Measurements from ENCODE around the gene CBFA2T3.

Gene CBFA2T3

DNA sequence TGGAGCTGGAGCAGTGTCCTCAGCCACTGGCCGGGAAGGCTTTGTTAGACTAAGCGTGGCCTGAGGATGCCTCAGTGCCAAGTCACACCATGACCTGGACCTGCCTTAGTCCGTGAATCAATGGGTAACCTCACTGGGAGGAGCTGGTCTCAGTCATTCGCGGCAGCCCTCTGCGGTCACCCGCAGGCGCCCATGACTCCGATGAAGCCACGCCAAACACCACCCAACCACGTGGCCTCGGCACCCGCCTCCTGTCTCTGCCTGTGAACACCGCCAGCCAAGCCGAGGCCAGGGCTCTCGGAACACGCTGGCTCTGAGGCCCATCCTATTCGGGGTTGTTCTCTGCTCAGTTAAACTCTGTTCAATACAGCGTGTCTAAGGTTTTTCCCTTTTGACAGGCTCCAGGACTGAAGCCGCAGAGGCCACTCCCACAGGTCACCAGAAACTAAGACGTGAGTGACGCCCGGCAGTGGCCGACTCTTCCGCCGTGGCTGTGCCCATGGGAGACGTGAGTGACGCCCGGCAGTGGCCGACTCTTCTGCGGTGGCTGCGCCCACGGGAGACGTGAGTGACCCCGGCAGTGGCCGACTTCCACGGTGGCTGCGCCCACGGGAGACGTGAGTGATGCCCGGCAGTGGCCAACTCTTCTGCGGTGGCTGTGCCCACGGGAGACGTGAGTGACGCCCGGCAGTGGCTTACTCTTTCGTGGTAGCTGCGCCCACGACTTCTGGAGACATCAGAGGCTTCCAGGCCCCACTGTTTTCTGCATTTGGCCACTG, 93.7 kb downstream of the CBFA2T3 start:
- TF ChIP-seq SIN3A (IDR thresholded peaks at IDR 0.05; ENCODE audit: borderline replicate concordance, insufficient read depth, low read length) (no peak), TAF1 (IDR thresholded peaks at IDR 0.05; ENCODE audit: borderline replicate concordance, insufficient read depth, low read length) (no peak), POLR2AphosphoS5 (IDR thresholded peaks at IDR 0.05; ENCODE audit: low read depth, low read length) (no peak), FOXP2 (optimal IDR thresholded peaks at IDR 0.05; ENCODE audit: borderline replicate concordance, extremely low read depth, extremely low read length, insufficient read depth) (no peak)
- TF ChIP-seq, protein P1, sequence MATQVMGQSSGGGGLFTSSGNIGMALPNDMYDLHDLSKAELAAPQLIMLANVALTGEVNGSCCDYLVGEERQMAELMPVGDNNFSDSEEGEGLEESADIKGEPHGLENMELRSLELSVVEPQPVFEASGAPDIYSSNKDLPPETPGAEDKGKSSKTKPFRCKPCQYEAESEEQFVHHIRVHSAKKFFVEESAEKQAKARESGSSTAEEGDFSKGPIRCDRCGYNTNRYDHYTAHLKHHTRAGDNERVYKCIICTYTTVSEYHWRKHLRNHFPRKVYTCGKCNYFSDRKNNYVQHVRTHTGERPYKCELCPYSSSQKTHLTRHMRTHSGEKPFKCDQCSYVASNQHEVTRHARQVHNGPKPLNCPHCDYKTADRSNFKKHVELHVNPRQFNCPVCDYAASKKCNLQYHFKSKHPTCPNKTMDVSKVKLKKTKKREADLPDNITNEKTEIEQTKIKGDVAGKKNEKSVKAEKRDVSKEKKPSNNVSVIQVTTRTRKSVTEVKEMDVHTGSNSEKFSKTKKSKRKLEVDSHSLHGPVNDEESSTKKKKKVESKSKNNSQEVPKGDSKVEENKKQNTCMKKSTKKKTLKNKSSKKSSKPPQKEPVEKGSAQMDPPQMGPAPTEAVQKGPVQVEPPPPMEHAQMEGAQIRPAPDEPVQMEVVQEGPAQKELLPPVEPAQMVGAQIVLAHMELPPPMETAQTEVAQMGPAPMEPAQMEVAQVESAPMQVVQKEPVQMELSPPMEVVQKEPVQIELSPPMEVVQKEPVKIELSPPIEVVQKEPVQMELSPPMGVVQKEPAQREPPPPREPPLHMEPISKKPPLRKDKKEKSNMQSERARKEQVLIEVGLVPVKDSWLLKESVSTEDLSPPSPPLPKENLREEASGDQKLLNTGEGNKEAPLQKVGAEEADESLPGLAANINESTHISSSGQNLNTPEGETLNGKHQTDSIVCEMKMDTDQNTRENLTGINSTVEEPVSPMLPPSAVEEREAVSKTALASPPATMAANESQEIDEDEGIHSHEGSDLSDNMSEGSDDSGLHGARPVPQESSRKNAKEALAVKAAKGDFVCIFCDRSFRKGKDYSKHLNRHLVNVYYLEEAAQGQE (IDR thresholded peaks at IDR 0.05; ENCODE audit: insufficient read depth in 1 of 2, low read depth in 2 of 2, low read length in 2 of 2), result no peak

DNA sequence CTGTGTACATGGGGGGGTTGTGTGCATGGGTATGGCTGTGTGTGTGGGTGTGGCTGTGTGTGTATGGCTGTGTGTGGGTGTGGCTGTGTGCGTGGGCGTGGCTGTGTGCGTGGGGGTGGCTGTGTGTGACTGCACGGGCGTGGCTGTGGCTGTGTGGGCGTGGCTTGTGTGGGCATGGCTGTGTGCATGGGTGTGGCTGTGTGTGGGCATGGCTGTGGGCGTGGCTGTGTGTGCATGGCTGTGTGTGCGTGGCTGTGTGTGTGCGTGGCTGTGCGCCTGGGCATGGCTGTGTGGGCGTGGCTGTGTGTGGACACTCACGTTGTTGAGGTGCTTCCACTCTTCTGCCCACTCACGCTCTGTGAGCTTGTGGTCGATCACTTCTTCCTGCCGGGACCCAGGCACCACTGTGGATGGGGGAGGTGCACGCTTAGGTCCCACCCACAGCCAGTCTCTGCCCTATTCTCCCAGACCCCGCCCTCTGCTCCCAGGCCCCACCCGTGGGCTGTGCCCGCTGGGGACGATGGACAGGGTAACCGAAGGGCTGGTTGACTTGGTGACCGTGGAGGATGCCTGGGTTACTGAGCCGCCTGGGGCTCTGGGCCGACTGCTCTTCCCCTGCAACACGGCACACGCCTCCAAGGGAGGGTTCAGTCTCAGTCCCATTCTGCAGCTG, 94.5 kb downstream of the CBFA2T3 start:
- no peak for TF ChIP-seq POLR2AphosphoS5 (IDR thresholded peaks at IDR 0.05; ENCODE audit: low read depth, low read length)

DNA sequence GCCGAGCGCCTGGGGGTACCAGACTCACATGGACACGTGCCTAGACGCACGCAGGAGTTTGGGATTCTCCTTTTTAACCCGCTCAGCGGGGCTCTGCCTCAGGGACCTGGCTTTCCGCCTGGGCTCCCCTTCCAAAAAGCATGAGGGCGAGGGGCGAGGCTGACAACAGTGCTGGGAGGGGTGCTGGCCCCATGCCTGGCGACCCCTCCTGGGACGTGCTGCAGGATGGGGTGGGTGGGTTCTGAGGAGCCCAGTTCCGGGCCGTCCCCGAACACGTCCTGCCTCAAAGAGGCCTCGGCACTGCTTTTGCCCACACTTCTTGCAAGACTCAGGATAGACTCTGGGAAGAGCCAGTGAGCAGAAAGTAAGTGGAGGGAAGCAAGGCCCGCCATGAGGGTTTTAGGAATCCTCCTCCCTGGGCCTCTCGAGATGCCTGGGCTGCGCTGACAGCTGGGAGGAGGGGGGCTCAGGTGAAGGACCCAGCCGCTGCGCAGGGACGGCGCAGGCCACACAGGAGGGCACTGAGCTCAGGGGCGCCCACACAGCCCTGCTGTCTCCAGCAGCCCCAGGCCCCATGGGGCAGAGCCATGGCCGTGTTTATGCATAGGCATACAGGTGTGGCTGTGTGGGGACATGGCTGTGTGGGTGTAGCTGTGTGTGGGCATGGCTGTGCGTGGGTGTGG, 95.2 kb downstream of the CBFA2T3 start:
- TF ChIP-seq TAF1 (IDR thresholded peaks at IDR 0.05; ENCODE audit: borderline replicate concordance, insufficient read depth, low read length), result no peak
- TF ChIP-seq FOXP2 (optimal IDR thresholded peaks at IDR 0.05; ENCODE audit: borderline replicate concordance, extremely low read depth, extremely low read length, insufficient read depth), result no peak
- TF ChIP-seq POLR2AphosphoS5 (IDR thresholded peaks at IDR 0.05; ENCODE audit: low read depth, low read length), result no peak
- TF ChIP-seq, protein P1 (IDR thresholded peaks at IDR 0.05; ENCODE audit: insufficient read depth in 1 of 2, low read depth in 2 of 2, low read length in 2 of 2), result no peak
- TF ChIP-seq SIN3A (IDR thresholded peaks at IDR 0.05; ENCODE audit: borderline replicate concordance, insufficient read depth, low read length), result no peak

DNA sequence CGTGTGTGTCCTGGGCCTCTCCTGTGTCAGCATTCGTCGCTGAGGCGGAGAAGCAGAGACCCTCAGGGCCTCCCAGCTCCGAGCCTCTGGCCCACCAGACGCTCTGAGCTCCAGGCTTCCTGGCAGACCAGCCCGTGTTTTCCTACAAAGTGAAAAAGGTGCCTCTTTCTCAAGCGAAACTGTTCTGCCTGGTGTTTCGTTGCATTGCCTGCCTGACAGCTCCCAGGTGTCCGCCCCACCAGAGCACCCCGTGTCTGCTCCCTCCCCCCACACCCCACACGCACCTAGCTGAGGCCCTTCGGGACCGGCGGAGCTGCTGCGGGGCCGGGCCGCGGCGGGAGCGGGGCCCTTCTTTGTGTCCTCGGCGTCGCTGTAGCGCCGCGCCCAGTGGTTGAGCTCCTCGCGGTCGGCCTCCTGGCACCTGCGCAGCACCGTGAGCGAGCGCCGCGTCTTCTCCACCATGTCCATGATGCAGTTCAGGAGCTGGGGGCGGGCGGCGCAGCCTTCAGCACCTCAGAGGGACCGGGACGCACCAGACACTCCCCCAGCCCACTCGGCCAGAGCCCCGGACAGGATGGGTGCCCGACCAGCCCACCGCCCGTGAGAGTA, 95.9 kb downstream of the CBFA2T3 start:
- TF ChIP-seq POLR2AphosphoS5 (IDR thresholded peaks at IDR 0.05; ENCODE audit: low read depth, low read length) (no peak), FOXP2 (optimal IDR thresholded peaks at IDR 0.05; ENCODE audit: borderline replicate concordance, extremely low read depth, extremely low read length, insufficient read depth) (no peak), SIN3A (IDR thresholded peaks at IDR 0.05; ENCODE audit: borderline replicate concordance, insufficient read depth, low read length) (no peak), TAF1 (IDR thresholded peaks at IDR 0.05; ENCODE audit: borderline replicate concordance, insufficient read depth, low read length) (no peak)
- TF ChIP-seq, protein P1 (IDR thresholded peaks at IDR 0.05; ENCODE audit: insufficient read depth in 1 of 2, low read depth in 2 of 2, low read length in 2 of 2), result no peak

DNA sequence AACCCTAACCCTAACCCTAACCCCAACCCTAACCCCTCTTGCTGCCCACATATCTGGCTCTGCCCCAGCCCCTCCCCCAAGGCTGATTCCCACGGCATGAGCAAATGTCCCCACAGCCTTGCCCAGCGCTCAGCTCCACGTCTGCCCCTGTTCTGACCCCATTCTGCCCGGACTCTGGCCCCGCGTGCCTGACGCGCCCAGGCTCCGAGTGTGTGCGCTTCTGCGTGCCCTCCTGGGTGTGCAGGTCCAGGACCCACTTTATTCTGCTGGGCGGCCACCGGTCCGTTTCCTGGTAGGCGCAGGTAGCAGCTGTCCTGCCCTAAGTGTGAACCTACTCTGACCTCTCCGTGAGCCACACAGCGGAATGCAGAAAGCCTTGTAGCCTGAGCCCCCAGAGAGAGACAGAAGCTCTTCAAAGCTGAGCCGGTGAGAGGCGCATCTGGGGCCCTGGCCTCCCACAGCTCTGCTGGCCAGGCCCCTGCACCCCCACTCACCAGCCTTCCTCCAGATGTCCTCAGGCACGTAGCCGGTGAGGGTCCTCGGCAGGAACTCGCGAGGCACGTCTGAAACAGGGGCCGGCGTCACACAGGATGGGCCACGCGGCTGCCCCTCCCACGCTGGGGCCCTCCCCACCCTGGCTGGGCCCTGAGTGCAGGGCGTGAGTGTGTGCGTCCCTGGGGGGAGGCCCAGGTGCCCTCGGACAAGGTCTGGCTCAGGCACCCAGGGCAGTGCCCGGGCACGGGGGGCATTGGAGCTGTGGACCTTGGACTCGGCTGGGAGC, 96.6 kb downstream of the CBFA2T3 start:
- TF ChIP-seq TAF1 (IDR thresholded peaks at IDR 0.05; ENCODE audit: borderline replicate concordance, insufficient read depth, low read length) (no peak), FOXP2 (optimal IDR thresholded peaks at IDR 0.05; ENCODE audit: borderline replicate concordance, extremely low read depth, extremely low read length, insufficient read depth) (no peak), POLR2AphosphoS5 (IDR thresholded peaks at IDR 0.05; ENCODE audit: low read depth, low read length) (no peak), SIN3A (IDR thresholded peaks at IDR 0.05; ENCODE audit: borderline replicate concordance, insufficient read depth, low read length) (no peak)
- TF ChIP-seq, protein P1 (IDR thresholded peaks at IDR 0.05; ENCODE audit: insufficient read depth in 1 of 2, low read depth in 2 of 2, low read length in 2 of 2), result no peak
